A549 (cell line): ENCODE measurements around the gene ZNF526. TPM values are rescaled to one million over a fixed set of nuclear protein-coding genes. Genes with fewer than 3 reads are reported as not detected.

ENCODE experiments used
- polyA plus RNA-seq, 4 experiments: library from polyadenylated mRNA; depleted of rRNA in 3 of 4; stranded (reverse); fragments of >200 nt; fragmentation: RNase III in 1 of 4; extraction: RNeasy Plus Mini Kit Qiagen cat#74134 plus additional on column Dnase treatment in 1 of 4; gene quantifications; 2 replicates in 3 of 4; 3 replicates in 1 of 4; pipeline ENCODE4 v1.2.3, GENCODE V29; 2011 to 2017

The ZNF526 gene
- polyA plus RNA-seq, 2 of the 4 experiments (the other 2 are of a cell fraction) = 7.1 to 12.9 TPM

Other genes starting within 250 kb of the ZNF526 start
- gene ATP1A3, start 226.1 kb upstream of the ZNF526 start, polyA plus RNA-seq (2011; rRNA removed) = 0.67 and 0.69 TPM in 2 replicates
- 3.4 to 3.8 TPM (median 3.7 TPM) in 3 replicates for gene ATP1A3, start 226.1 kb upstream of the ZNF526 start, polyA plus RNA-seq (2017; fragmentation: RNase III; extraction: RNeasy Plus Mini Kit Qiagen cat#74134 plus additional on column Dnase treatment)
- gene GRIK5, start 150.1 kb upstream of the ZNF526 start, polyA plus RNA-seq (2011; rRNA removed) = 0.22 and 0.42 TPM in 2 replicates
- 0.30 to 0.54 TPM (median 0.45 TPM) in 3 replicates for gene GRIK5, start 150.1 kb upstream of the ZNF526 start, polyA plus RNA-seq (2017; fragmentation: RNase III; extraction: RNeasy Plus Mini Kit Qiagen cat#74134 plus additional on column Dnase treatment)
- 11.3 and 16.9 TPM in 2 replicates for gene ZNF574, start 144.1 kb upstream of the ZNF526 start, polyA plus RNA-seq (2011; rRNA removed)
- gene ZNF574, start 144.1 kb upstream of the ZNF526 start, polyA plus RNA-seq (2017; fragmentation: RNase III; extraction: RNeasy Plus Mini Kit Qiagen cat#74134 plus additional on column Dnase treatment) = 20.9 to 21.8 TPM (median 21.1 TPM) in 3 replicates
- gene POU2F2, start 87.9 kb upstream of the ZNF526 start, polyA plus RNA-seq (2011; rRNA removed) = 0.15 and 0.16 TPM in 2 replicates
- gene POU2F2, start 87.9 kb upstream of the ZNF526 start, polyA plus RNA-seq (2017; fragmentation: RNase III; extraction: RNeasy Plus Mini Kit Qiagen cat#74134 plus additional on column Dnase treatment) = 0.24 to 0.49 TPM (median 0.28 TPM) in 3 replicates
- 30.8 and 37.9 TPM in 2 replicates for gene DEDD2, start 2.6 kb upstream of the ZNF526 start, polyA plus RNA-seq (2011; rRNA removed)
- gene DEDD2, start 2.6 kb upstream of the ZNF526 start, polyA plus RNA-seq (2017; fragmentation: RNase III; extraction: RNeasy Plus Mini Kit Qiagen cat#74134 plus additional on column Dnase treatment) = 39.7 to 54.1 TPM (median 43.2 TPM) in 3 replicates
- 55.2 and 79.7 TPM in 2 replicates for gene GSK3A, start 22.3 kb downstream of the ZNF526 start, polyA plus RNA-seq (2011; rRNA removed)
- gene GSK3A, start 22.3 kb downstream of the ZNF526 start, polyA plus RNA-seq (2017; fragmentation: RNase III; extraction: RNeasy Plus Mini Kit Qiagen cat#74134 plus additional on column Dnase treatment) = 81.0 to 85.1 TPM (median 84.0 TPM) in 3 replicates
- 71.9 and 103 TPM in 2 replicates for gene ERF, start 34.8 kb downstream of the ZNF526 start, polyA plus RNA-seq (2011; rRNA removed)
- gene ERF, start 34.8 kb downstream of the ZNF526 start, polyA plus RNA-seq (2017; fragmentation: RNase III; extraction: RNeasy Plus Mini Kit Qiagen cat#74134 plus additional on column Dnase treatment) = 107 to 123 TPM (median 120 TPM) in 3 replicates
- 7.2 and 7.7 TPM in 2 replicates for gene CIC, start 48.9 kb downstream of the ZNF526 start, polyA plus RNA-seq (2011; rRNA removed)
- 46.8 to 56.4 TPM (median 53.1 TPM) in 3 replicates for gene CIC, start 48.9 kb downstream of the ZNF526 start, polyA plus RNA-seq (2017; fragmentation: RNase III; extraction: RNeasy Plus Mini Kit Qiagen cat#74134 plus additional on column Dnase treatment)
- gene PRR19, start 81.8 kb downstream of the ZNF526 start, polyA plus RNA-seq (2011; rRNA removed) = 1.1 and 1.3 TPM in 2 replicates
- gene PRR19, start 81.8 kb downstream of the ZNF526 start, polyA plus RNA-seq (2017; fragmentation: RNase III; extraction: RNeasy Plus Mini Kit Qiagen cat#74134 plus additional on column Dnase treatment) = 3.4 to 4.5 TPM (median 4.2 TPM) in 3 replicates
- 79.7 and 101 TPM in 2 replicates for gene PAFAH1B3, start 82.3 kb downstream of the ZNF526 start, polyA plus RNA-seq (2011; rRNA removed)
- gene PAFAH1B3, start 82.3 kb downstream of the ZNF526 start, polyA plus RNA-seq (2017; fragmentation: RNase III; extraction: RNeasy Plus Mini Kit Qiagen cat#74134 plus additional on column Dnase treatment) = 135 to 151 TPM (median 144 TPM) in 3 replicates
- 0.71 and 1.8 TPM in 2 replicates for gene TMEM145, start 93.0 kb downstream of the ZNF526 start, polyA plus RNA-seq (2011; rRNA removed)
- gene TMEM145, start 93.0 kb downstream of the ZNF526 start, polyA plus RNA-seq (2017; fragmentation: RNase III; extraction: RNeasy Plus Mini Kit Qiagen cat#74134 plus additional on column Dnase treatment) = 3.6 to 5.1 TPM (median 4.3 TPM) in 3 replicates
- gene MEGF8, start 105.3 kb downstream of the ZNF526 start, polyA plus RNA-seq (2011; rRNA removed) = 8.9 and 10.4 TPM in 2 replicates
- gene MEGF8, start 105.3 kb downstream of the ZNF526 start, polyA plus RNA-seq (2017; fragmentation: RNase III; extraction: RNeasy Plus Mini Kit Qiagen cat#74134 plus additional on column Dnase treatment) = 22.4 to 27.2 TPM (median 25.8 TPM) in 3 replicates
- 5.1 and 11.9 TPM in 2 replicates for gene CNFN, start 170.0 kb downstream of the ZNF526 start, polyA plus RNA-seq (2011; rRNA removed)
- gene CNFN, start 170.0 kb downstream of the ZNF526 start, polyA plus RNA-seq (2017; fragmentation: RNase III; extraction: RNeasy Plus Mini Kit Qiagen cat#74134 plus additional on column Dnase treatment) = 33.2 to 44.6 TPM (median 33.6 TPM) in 3 replicates
- 1.6 and 2.6 TPM in 2 replicates for gene LIPE, start 207.1 kb downstream of the ZNF526 start, polyA plus RNA-seq (2011; rRNA removed)
- gene LIPE, start 207.1 kb downstream of the ZNF526 start, polyA plus RNA-seq (2017; fragmentation: RNase III; extraction: RNeasy Plus Mini Kit Qiagen cat#74134 plus additional on column Dnase treatment) = 2.5 to 3.2 TPM (median 2.7 TPM) in 3 replicates
- gene CXCL17, start 222.6 kb downstream of the ZNF526 start, polyA plus RNA-seq (2011; rRNA removed) = 0.13 and 0.14 TPM in 2 replicates
- gene CXCL17, start 222.6 kb downstream of the ZNF526 start, polyA plus RNA-seq (2017; fragmentation: RNase III; extraction: RNeasy Plus Mini Kit Qiagen cat#74134 plus additional on column Dnase treatment) = not detected in 3 replicates